IMR-90 (cell line): ENCODE data around the gene OR10A3. TPM values are rescaled to one million over a fixed set of nuclear protein-coding genes. Genes with fewer than 3 reads are reported as not detected.

Source experiments
- ATAC-seq: fragments of 200-7000 bp; cut with Tn5 transposase; 2 replicates; pipeline ENCODE4 v1.9.1; 2020; ENCODE audit warnings: low read depth, mild to moderate bottlenecking, moderate library complexity
- BruUV-seq: library from RNA; stranded (reverse); fragments of 400-500 nt; replicated peaks from 2 replicates; lab custom pipeline; 2021; lab: Mats Ljungman, UMichigan
- CTCF ChIA-PET: fragments of 300-600 bp; formaldehyde crosslinking; extraction: SDS; loops from one replicate; lab custom pipeline; 2021; ENCODE audit warnings: antibody characterized with exemption; lab: Yijun Ruan, JAX
- POLR2A ChIA-PET: fragments of 300-600 bp; sonication (Branson Sonifier 250); formaldehyde crosslinking; loops from one replicate; lab custom pipeline; 2022; ENCODE audit warnings: antibody characterized with exemption; ENCODE audit not compliant: unreplicated experiment; lab: Charles Lee
- DNase-seq: peaks from one replicate; pipeline ENCODE4 v3.0.0; 2013
- H2AFZ ChIP-seq: replicated peaks from 2 replicates; pipeline ENCODE3; 2013; ENCODE audit warnings: low read length, mild to moderate bottlenecking; ENCODE audit not compliant: poor library complexity
- H2AK5ac ChIP-seq: 2 replicates; pipeline ENCODE4 v1.6.1; 2013; ENCODE audit warnings: low read depth, low read length, inconsistent platforms
- H2AK9ac ChIP-seq: replicated peaks from 2 replicates; pipeline ENCODE3; 2013; ENCODE audit warnings: mild to moderate bottlenecking, low read depth, low read length, moderate library complexity; ENCODE audit not compliant: poor library complexity
- H2BK120ac ChIP-seq: 2 replicates; pipeline ENCODE4 v1.6.1; 2013; ENCODE audit warnings: low read depth, low read length, inconsistent platforms
- H2BK15ac ChIP-seq: 3 replicates; pipeline ENCODE4 v1.6.1; 2013; ENCODE audit warnings: low read depth, low read length, inconsistent platforms
- H2BK20ac ChIP-seq: 2 replicates; pipeline ENCODE4 v1.6.1; 2013; ENCODE audit warnings: low read depth, mild to moderate bottlenecking, inconsistent platforms, low read length, moderate library complexity
- H2BK5ac ChIP-seq: 2 replicates; pipeline ENCODE4 v1.6.1; 2013; ENCODE audit warnings: mild to moderate bottlenecking, low read depth, low read length, inconsistent platforms; ENCODE audit not compliant: poor library complexity, severe bottlenecking
- H3K14ac ChIP-seq: replicated peaks from 2 replicates; pipeline ENCODE4 v1.6.1; 2013; ENCODE audit warnings: low read depth, low read length, inconsistent platforms
- H3K18ac ChIP-seq: 2 replicates; pipeline ENCODE4 v1.6.1; 2013; ENCODE audit warnings: low read depth, low read length, control low read depth
- H3K23ac ChIP-seq: 2 replicates; pipeline ENCODE4 v1.6.1; 2013; ENCODE audit warnings: low read depth, low read length, inconsistent platforms
- H3K27ac ChIP-seq: 2 replicates; pipeline ENCODE4 v1.5.1; 2013; ENCODE audit warnings: mild to moderate bottlenecking, control low read depth, low read length; ENCODE audit not compliant: insufficient read depth
- H3K27me3 ChIP-seq: 2 replicates; pipeline ENCODE4 v1.6.1; 2013; ENCODE audit warnings: low read length; ENCODE audit not compliant: control insufficient read depth, insufficient read depth
- H3K36me3 ChIP-seq: 2 replicates; pipeline ENCODE4 v1.6.1; 2013; ENCODE audit warnings: low read length, mixed read lengths; ENCODE audit not compliant: control insufficient read depth, insufficient read depth
- H3K4ac ChIP-seq: 2 replicates; pipeline ENCODE4 v1.6.1; 2013; ENCODE audit warnings: low read depth, low read length, inconsistent platforms
- H3K4me1 ChIP-seq: 2 replicates; pipeline ENCODE4 v1.6.1; 2013; ENCODE audit warnings: low read length, mixed read lengths; ENCODE audit not compliant: control insufficient read depth, insufficient read depth
- H3K4me2 ChIP-seq: 2 replicates; pipeline ENCODE4 v1.6.1; 2013; ENCODE audit warnings: low read depth, mild to moderate bottlenecking, control low read depth, low read length, moderate library complexity
- H3K4me3 ChIP-seq: 2 replicates; pipeline ENCODE4 v1.5.1; 2013; ENCODE audit warnings: low read depth, mild to moderate bottlenecking, control low read depth, low read length, moderate library complexity; ENCODE audit not compliant: insufficient read depth
- H3K56ac ChIP-seq: 2 replicates; pipeline ENCODE4 v1.6.1; 2013; ENCODE audit warnings: low read length, inconsistent platforms; ENCODE audit not compliant: insufficient read depth; ENCODE audit errors: extremely low read depth
- H3K79me1 ChIP-seq, 2 experiments: 2 replicates each; pipeline ENCODE4 v1.6.1; 2013; ENCODE audit warnings: low read length in 2 of 2, inconsistent platforms in 1 of 2, low read depth in 1 of 2
- H3K9ac ChIP-seq: 2 replicates; pipeline ENCODE4 v1.6.1; 2013; ENCODE audit warnings: low read depth, low read length, control low read depth
- H3K9me1 ChIP-seq: 2 replicates; pipeline ENCODE4 v1.6.1; 2013; ENCODE audit warnings: low read length, inconsistent platforms; ENCODE audit not compliant: insufficient read depth
- H3K9me3 ChIP-seq: 2 replicates; pipeline ENCODE4 v1.6.1; 2013; ENCODE audit warnings: low read length; ENCODE audit not compliant: control insufficient read depth, insufficient read depth
- H4K20me1 ChIP-seq: 2 replicates; pipeline ENCODE4 v1.6.1; 2013; ENCODE audit warnings: low read length, inconsistent platforms; ENCODE audit not compliant: insufficient read depth
- H4K5ac ChIP-seq: 2 replicates; pipeline ENCODE4 v1.6.1; 2013; ENCODE audit warnings: mild to moderate bottlenecking, low read depth, low read length, control low read depth
- H4K8ac ChIP-seq, 2 experiments: 2 replicates each; pipeline ENCODE4 v1.6.1; 2013; ENCODE audit warnings: low read depth in 2 of 2, low read length in 2 of 2, control low read depth in 1 of 2, inconsistent platforms in 1 of 2
- H4K91ac ChIP-seq: 2 replicates; pipeline ENCODE4 v1.6.1; 2013; ENCODE audit warnings: low read depth, low read length, inconsistent platforms; ENCODE audit not compliant: insufficient read depth
- FOS ChIP-seq: fragments of 150-350 bp; IDR thresholded peaks from 2 replicates; pipeline ENCODE4 v1.6.1; 2016; ENCODE audit warnings: low read depth, low read length
- POLR2A ChIP-seq: IDR thresholded peaks from 2 replicates; pipeline ENCODE4 v1.6.1; 2012; ENCODE audit warnings: mild to moderate bottlenecking, low read depth, low read length
- WGBS, 2 experiments: methylation state at CpG; one replicate each; pipeline versions ENCODE4 v1.1.5 to v1.1.7; 2013; ENCODE audit warnings: missing lambda C conversion rate in 2 of 2; ENCODE audit not compliant: insufficient read length in 1 of 2; ENCODE audit errors: extremely low coverage in 2 of 2; 5-methylcytosine and 5-hydroxymethylcytosine counted together
- dilution Hi-C: fragments of 300-500 bp; cut with HindIII; formaldehyde crosslinking; loops from one replicate; pipeline ENCODE4 v1.14.3; 2018; ENCODE audit warnings: low sequenced_read_pairs; ENCODE audit not compliant: unreplicated experiment
- in situ Hi-C: fragments of 300-500 bp; cut with MboI; formaldehyde crosslinking; loops from 3 replicates; pipeline ENCODE4 v1.14.3; 2019; ENCODE audit warnings: low sequenced_read_pairs, inconsistent platforms, mixed read lengths
- intact Hi-C: fragments of 100-400 bp; cut with micrococcal nuclease; formaldehyde crosslinking; loops from 2 replicates; pipeline ENCODE4 v1.10.0; 2022
- polyA plus RNA-seq, 3 experiments: library from polyadenylated mRNA; depleted of rRNA; stranded (reverse); fragments of >200 nt; gene quantifications; 2 replicates each; pipeline ENCODE4 v1.2.3, GENCODE V29; 2012; ENCODE audit warnings: low replicate concordance in 1 of 3
- total RNA-seq: library from RNA; depleted of rRNA; stranded (reverse); fragments of >200 nt; gene quantifications from 2 replicates; pipeline ENCODE4 v1.2.3, GENCODE V29; 2012

Gene OR10A3
- total and polyA plus RNA-seq, 2 of the 4 experiments (the other 2 are of a cell fraction) = 0.03 TPM; not detected in 1

- Histone ChIP-seq H4K8ac (peak overlapping the region; percentile 96 to 100), H2BK120ac (peak overlapping the region; percentile 99), H3K9me1 (no peaks in the 10 kb centered on the region), H3K18ac (no peak overlapping the region), H2AK9ac (no peak overlapping the region), H4K5ac (peak overlapping the region; percentile 67), H3K23ac (no peak overlapping the region; the same call in 1 of the 2 replicates), H3K9ac (no peak overlapping the region), H2AK5ac (peak overlapping the region; percentile 79; the same call in 1 of the 2 replicates), H3K4me2 (no peak overlapping the region), H3K9me3 (no peaks in the 10 kb centered on the region), H3K56ac (no peak overlapping the region), H2BK5ac (peak overlapping the region; percentile 11), H3K36me3 (no peaks in the 10 kb centered on the region), H4K20me1 (no peaks in the 10 kb centered on the region), H3K4me3 (no peak overlapping the region), H2BK15ac (peak overlapping the region; percentile 84; the same call in 2 of the 3 replicates), H3K4ac (peak overlapping the region; percentile 99), H3K27ac (no peak overlapping the region), H3K14ac (no peak overlapping the region), H3K27me3 (no peaks in the 10 kb centered on the region), H4K91ac (peak overlapping the region; percentile 93), H3K79me1 (no peaks in the 10 kb centered on the region), H2BK20ac (peak overlapping the region; percentile 98; the same call in 1 of the 2 replicates), H3K4me1 (peaks cover 9% of the 10 kb centered on the region), H2AFZ (peak overlapping the region; percentile 52)
- ChIA-PET POLR2A (interaction anchor here (1.7 kb wide), 1 partner anchor 93 kb away, joined by 5 read pairs; the partner anchor contains the start of gene EIF3F), CTCF (interaction anchor here (0.6 to 4.7 kb wide), 6 partner anchors 9 to 98 kb away, joined by 3 to 51 read pairs (median 6); partner anchors contain the start of gene EIF3F)
- dilution Hi-C loops = no loop called here
- intact Hi-C loops = loop anchor here (5.0 to 10.0 kb wide), 3 partner anchors 74 to 319 kb away; partner anchors contain the start of gene NLRP10
- no TSS peak for BruUV-seq
- DNase-seq = no peak
- ATAC-seq = no peak
- no CpG with 5 or more reads among the region's 2 CpGs for WGBS, 2 experiments
- TF ChIP-seq FOS = no peak
- TF ChIP-seq POLR2A = no peak
- in situ Hi-C loops = loop anchor here (5.0 to 25.0 kb wide), 3 partner anchors 99 to 331 kb away; no protein-coding TSS in a partner anchor
Observed at GRCh38 chr11:7893796-7894195, 47.7 kb downstream of the OR10A3 start.
